Endodermal cell (in vitro differentiated cells): Measurements from ENCODE around the gene XDH. TPM values are rescaled to one million over a fixed set of nuclear protein-coding genes. Genes with fewer than 3 reads are reported as not detected.

Experiments used
- DNase-seq: peaks from one replicate; pipeline ENCODE4 v3.0.0-alpha.2; 2017
- H3K27ac ChIP-seq: 2 replicates; pipeline ENCODE4 v1.5.1; 2013; ENCODE audit warnings: mild to moderate bottlenecking, low read depth, low read length, moderate library complexity
- H3K27me3 ChIP-seq: 2 replicates; pipeline ENCODE4 v1.6.1; 2013; ENCODE audit warnings: mild to moderate bottlenecking, low read length, moderate library complexity; ENCODE audit not compliant: insufficient read depth, control insufficient read depth, poor library complexity, severe bottlenecking
- H3K36me3 ChIP-seq: 2 replicates; pipeline ENCODE4 v1.7.0; 2013; ENCODE audit warnings: mild to moderate bottlenecking, low read length, moderate library complexity; ENCODE audit not compliant: control insufficient read depth, insufficient read depth
- H3K4me1 ChIP-seq: one replicate; pipeline ENCODE4 v1.7.0; 2013; ENCODE audit warnings: low read length; ENCODE audit not compliant: control insufficient read depth, insufficient read depth
- H3K4me3 ChIP-seq: 2 replicates; pipeline ENCODE4 v1.5.1; 2013; ENCODE audit warnings: mild to moderate bottlenecking, low read length, moderate library complexity
- H3K9ac ChIP-seq: 2 replicates; pipeline ENCODE4 v1.6.1; 2013; ENCODE audit warnings: mild to moderate bottlenecking, low read length, moderate library complexity; ENCODE audit not compliant: poor library complexity, severe bottlenecking; ENCODE audit errors: extremely low read depth
- H3K9me3 ChIP-seq: 2 replicates; pipeline ENCODE4 v1.6.1; 2013; ENCODE audit warnings: mild to moderate bottlenecking, low read length, moderate library complexity; ENCODE audit not compliant: control insufficient read depth
- H3K27ac Mint-ChIP-seq: 2 replicates; pipeline ENCODE4 v1.8.0; 2020; ENCODE audit warnings: mixed read lengths
- H3K27me3 Mint-ChIP-seq: 2 replicates; pipeline ENCODE4 v1.8.0; 2021; ENCODE audit warnings: mild to moderate bottlenecking, mixed read lengths; ENCODE audit not compliant: insufficient read depth
- H3K36me3 Mint-ChIP-seq: 2 replicates; pipeline ENCODE4 v1.8.0; 2020; ENCODE audit warnings: low read depth, mixed read lengths
- H3K4me1 Mint-ChIP-seq: 2 replicates; pipeline ENCODE4 v1.8.0; 2020; ENCODE audit warnings: mixed read lengths
- H3K4me3 Mint-ChIP-seq: 2 replicates; pipeline ENCODE4 v1.8.0; 2020; ENCODE audit warnings: mild to moderate bottlenecking, moderate library complexity, mixed read lengths
- H3K9me3 Mint-ChIP-seq: 2 replicates; pipeline ENCODE4 v1.8.0; 2020; ENCODE audit warnings: mild to moderate bottlenecking, mixed read lengths
- WGBS, 2 experiments: methylation state at CpG; one replicate each; pipeline versions ENCODE4 v1.1.5 to v1.1.7; 2013; ENCODE audit warnings: missing lambda C conversion rate in 2 of 2, mixed read lengths in 1 of 2; ENCODE audit not compliant: insufficient coverage in 1 of 2, insufficient read length in 1 of 2; 5-methylcytosine and 5-hydroxymethylcytosine counted together
- total RNA-seq, 2 donors: library from RNA; stranded (reverse); fragmentation: NEBNext Ultra II Directional in 1 of 2; extraction: Animal tissue kit (Norgen Biotek cat#: 25700) in 1 of 2; gene quantifications; 2 replicates in 1 of 2; 3 replicates in 1 of 2; pipeline ENCODE4 v1.2.1, GENCODE V29; 2021
- TF ChIP-seq, protein P1 (sequence below): fragments of 200-600 bp; sonication (generic); conservative IDR thresholded peaks from 2 replicates; pipeline ENCODE4 v1.5.0; 2021; ENCODE audit warnings: antibody characterized with exemption, mild to moderate bottlenecking

XDH gene
- total RNA-seq, 2 donors from 2014 or later: 1.9 to 4.0 TPM

DNA sequence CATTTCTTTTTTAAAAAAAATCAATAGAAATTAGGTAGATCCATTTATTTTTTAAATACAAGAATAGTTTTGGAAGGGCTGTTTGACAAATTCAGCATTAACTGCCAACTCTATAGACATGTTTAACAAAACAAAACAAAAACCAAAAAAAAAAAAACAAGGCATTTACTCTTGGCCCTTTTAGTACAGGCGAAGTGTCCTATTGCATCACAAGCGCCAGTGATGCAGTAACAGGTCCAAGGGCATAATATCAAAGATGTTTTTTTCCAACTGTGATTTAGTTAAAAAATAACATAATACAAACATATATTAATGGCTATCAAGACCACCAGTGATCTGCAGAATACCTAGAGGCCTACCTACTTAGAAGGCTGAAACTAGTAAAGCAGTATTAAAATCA, 55.3 kb downstream of the XDH start:
- Histone ChIP-seq H3K9me3 (no peaks in the 10 kb centered on the region), H3K27ac (no peak overlapping the region), H3K27me3 (no peaks in the 10 kb centered on the region), H3K9ac (no peak overlapping the region), H3K4me1 (peaks cover 5% of the 10 kb centered on the region), H3K36me3 (no peaks in the 10 kb centered on the region), H3K4me3 (no peak overlapping the region)
- Mint-ChIP-seq H3K27ac (no peak overlapping the region), H3K27me3 (no peaks in the 10 kb centered on the region), H3K4me1 (peaks cover 12% of the 10 kb centered on the region), H3K9me3 (no peaks in the 10 kb centered on the region), H3K4me3 (no peak overlapping the region), H3K36me3 (peaks cover 2% of the 10 kb centered on the region)
- no peak for DNase-seq
- TF ChIP-seq, protein P1, sequence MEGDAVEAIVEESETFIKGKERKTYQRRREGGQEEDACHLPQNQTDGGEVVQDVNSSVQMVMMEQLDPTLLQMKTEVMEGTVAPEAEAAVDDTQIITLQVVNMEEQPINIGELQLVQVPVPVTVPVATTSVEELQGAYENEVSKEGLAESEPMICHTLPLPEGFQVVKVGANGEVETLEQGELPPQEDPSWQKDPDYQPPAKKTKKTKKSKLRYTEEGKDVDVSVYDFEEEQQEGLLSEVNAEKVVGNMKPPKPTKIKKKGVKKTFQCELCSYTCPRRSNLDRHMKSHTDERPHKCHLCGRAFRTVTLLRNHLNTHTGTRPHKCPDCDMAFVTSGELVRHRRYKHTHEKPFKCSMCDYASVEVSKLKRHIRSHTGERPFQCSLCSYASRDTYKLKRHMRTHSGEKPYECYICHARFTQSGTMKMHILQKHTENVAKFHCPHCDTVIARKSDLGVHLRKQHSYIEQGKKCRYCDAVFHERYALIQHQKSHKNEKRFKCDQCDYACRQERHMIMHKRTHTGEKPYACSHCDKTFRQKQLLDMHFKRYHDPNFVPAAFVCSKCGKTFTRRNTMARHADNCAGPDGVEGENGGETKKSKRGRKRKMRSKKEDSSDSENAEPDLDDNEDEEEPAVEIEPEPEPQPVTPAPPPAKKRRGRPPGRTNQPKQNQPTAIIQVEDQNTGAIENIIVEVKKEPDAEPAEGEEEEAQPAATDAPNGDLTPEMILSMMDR: no peak
- 90% methylated on average over 2 of the region's 2 CpGs; no CpG with 5 or more reads in 1 of the 2 experiments for WGBS, 2 experiments

DNA sequence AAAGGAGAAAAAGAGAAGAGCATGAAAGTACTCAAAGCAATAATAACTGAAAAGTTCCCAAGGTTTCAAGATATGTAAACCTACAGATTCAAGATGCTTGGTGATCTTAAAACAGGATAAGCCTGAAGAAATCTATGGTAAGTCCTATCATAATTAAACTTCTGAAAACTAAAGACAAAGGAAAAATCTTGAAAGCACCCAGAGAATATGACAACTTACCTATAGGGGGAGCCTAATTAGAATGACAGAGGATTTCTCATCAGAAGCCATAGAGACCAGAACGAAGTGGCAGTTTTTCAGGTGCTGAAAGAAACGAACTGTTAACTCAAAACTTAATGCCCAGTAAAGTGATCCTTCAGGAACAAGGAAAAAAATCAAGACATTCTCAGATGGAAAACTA, 59.7 kb downstream of the XDH start:
- no peaks in the 10 kb centered on the region for H3K36me3 ChIP-seq
- no peaks in the 10 kb centered on the region for H3K36me3 Mint-ChIP-seq
- no peaks in the 10 kb centered on the region for H3K9me3 ChIP-seq
- peaks cover 5% of the 10 kb centered on the region for H3K4me1 ChIP-seq
- WGBS, 2 experiments: 41 to 44% methylated on average over 2 of the region's 2 CpGs
- no peak overlapping the region for H3K4me3 ChIP-seq
- H3K9ac ChIP-seq: no peak overlapping the region
- peaks cover 9% of the 10 kb centered on the region for H3K4me1 Mint-ChIP-seq
- peak; percentile 21 for DNase-seq
- H3K9me3 Mint-ChIP-seq: no peaks in the 10 kb centered on the region
- no peak overlapping the region for H3K27ac ChIP-seq
- no peaks in the 10 kb centered on the region for H3K27me3 ChIP-seq
- no peak overlapping the region for H3K27ac Mint-ChIP-seq
- TF ChIP-seq, protein P1: peak; percentile 77
- H3K27me3 Mint-ChIP-seq: no peaks in the 10 kb centered on the region
- no peak overlapping the region for H3K4me3 Mint-ChIP-seq

DNA sequence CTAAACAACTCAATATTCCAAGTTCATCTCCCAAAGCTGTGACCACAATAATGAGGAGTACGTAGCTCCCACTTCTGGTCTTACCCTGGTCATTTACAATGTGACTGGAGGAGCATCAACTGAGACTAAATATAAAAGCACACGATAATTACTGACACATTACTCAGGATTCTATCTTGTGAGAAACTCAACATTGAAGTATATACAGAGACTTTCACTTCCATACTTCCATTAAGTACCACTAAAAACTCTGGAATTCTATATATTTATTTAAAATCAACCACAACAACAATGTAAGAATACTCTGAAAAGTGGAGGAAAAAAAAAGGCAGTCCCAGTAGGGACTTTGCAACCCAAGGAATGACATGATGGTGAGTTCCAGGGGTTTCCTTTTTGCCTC, 61.4 kb downstream of the XDH start:
- H3K27me3 Mint-ChIP-seq: no peaks in the 10 kb centered on the region
- Histone ChIP-seq H3K9me3 (no peaks in the 10 kb centered on the region), H3K36me3 (no peaks in the 10 kb centered on the region), H3K4me1 (peaks cover under 1% of the 10 kb centered on the region), H3K27me3 (no peaks in the 10 kb centered on the region), H3K9ac (no peak overlapping the region), H3K4me3 (no peak overlapping the region), H3K27ac (no peak overlapping the region)
- H3K36me3 Mint-ChIP-seq: no peaks in the 10 kb centered on the region
- no peak for DNase-seq
- TF ChIP-seq, protein P1: no peak
- 60 to 97% methylated on average over 1 to 2 of the region's 2 CpGs for WGBS, 2 experiments
- no peak overlapping the region for H3K4me3 Mint-ChIP-seq
- peaks cover 4% of the 10 kb centered on the region for H3K4me1 Mint-ChIP-seq
- no peak overlapping the region for H3K27ac Mint-ChIP-seq
- no peaks in the 10 kb centered on the region for H3K9me3 Mint-ChIP-seq
